HCT116 (cell line): Measurements from ENCODE around the gene VDAC2. TPM values are rescaled to one million over a fixed set of nuclear protein-coding genes. Genes with fewer than 3 reads are reported as not detected.
A peak's percentile ranks its signal among the peaks of the same experiment; 100 is the strongest.

Experiments used
- ATAC-seq: fragments of 200-7000 bp; cut with Tn5 transposase; 2 replicates; pipeline ENCODE4 v1.9.1; 2020; ENCODE audit warnings: mild to moderate bottlenecking, moderate library complexity
- BruUV-seq: library from RNA; stranded (reverse); fragments of 400-500 nt; replicated peaks from 2 replicates; lab custom pipeline; 2021; lab: Mats Ljungman, UMichigan
- CTCF ChIA-PET: fragments of 300-600 bp; sonication (Branson Sonifier 250); formaldehyde crosslinking; loops from one replicate; lab custom pipeline; 2021; ENCODE audit warnings: antibody characterized with exemption; lab: Charles Lee
- POLR2A ChIA-PET: fragments of 300-600, 350-600 bp; sonication (Branson Sonifier 250); formaldehyde crosslinking; loops from one replicate; lab custom pipeline; 2021; ENCODE audit warnings: antibody characterized with exemption; lab: Charles Lee
- RAD21 ChIA-PET, 2 experiments: fragments of 300-600 bp; sonication (Branson Sonifier 250); formaldehyde crosslinking; loops; one replicate each; lab custom pipeline; 2023; ENCODE audit warnings: low total read pairs in 2 of 2; ENCODE audit not compliant: uncharacterized antibody in 2 of 2, unreplicated experiment in 2 of 2, low non-redundant PET in 1 of 2; lab: Charles Lee
- DNase-seq: peaks from one replicate; pipeline ENCODE4 v3.0.0-alpha.2; 2010; ENCODE audit warnings: low read depth, low spot score
- H2AFZ ChIP-seq: fragments of 200-600 bp; shearing (Covaris generic), sonication (generic); 2 replicates; pipeline ENCODE4 v1.6.1; 2017; ENCODE audit warnings: low read depth, mixed run types, mixed read lengths, antibody characterized with exemption, low read length; ENCODE audit not compliant: poor library complexity, severe bottlenecking
- H3K27ac ChIP-seq: 2 replicates; pipeline ENCODE4 v1.5.1; 2012; ENCODE audit warnings: low read depth, low read length
- H3K27me3 ChIP-seq: fragments of 200-600 bp; sonication (generic); 2 replicates; pipeline ENCODE4 v1.6.1; 2016; ENCODE audit warnings: mixed run types, low read length, mixed read lengths; ENCODE audit not compliant: insufficient read depth
- H3K36me3 ChIP-seq, 2 experiments: fragments of 200-500 bp in 1 of 2; fragments of 200-600 bp in 1 of 2; sonication (Bioruptor generic) in 1 of 2; sonication (generic) in 1 of 2; 2 replicates each; pipeline versions ENCODE4 v1.5.1 to v1.6.1; 2014 to 2016; ENCODE audit warnings: low read length in 2 of 2, inconsistent platforms in 1 of 2, mixed read lengths in 1 of 2, mixed run types in 1 of 2; ENCODE audit not compliant: insufficient read depth in 2 of 2, control insufficient read depth in 1 of 2
- H3K4me1 ChIP-seq, 2 experiments: fragments of 200-600 bp in 1 of 2; sonication (generic) in 1 of 2; 2 replicates each; pipeline versions ENCODE4 v1.5.1 to v1.6.1; 2012 to 2017; ENCODE audit warnings: low read length in 2 of 2, inconsistent platforms in 1 of 2, mild to moderate bottlenecking in 1 of 2, mixed read lengths in 1 of 2, mixed run types in 1 of 2, moderate library complexity in 1 of 2; ENCODE audit not compliant: insufficient read depth in 2 of 2, control insufficient read depth in 1 of 2
- H3K4me2 ChIP-seq: fragments of 200-600 bp; sonication (generic); 2 replicates; pipeline ENCODE4 v1.6.1; 2017; ENCODE audit warnings: mixed run types, low read length, mixed read lengths
- H3K4me3 ChIP-seq, 2 experiments: fragments of 200-600 bp in 1 of 2; sonication (generic) in 1 of 2; replicated peaks in 1 of 2; 2 replicates each; pipeline ENCODE4 v1.5.1; 2011 to 2016; ENCODE audit warnings: low read length in 2 of 2, control low read depth in 1 of 2, low read depth in 1 of 2, mild to moderate bottlenecking in 1 of 2, mixed read lengths in 1 of 2, mixed run types in 1 of 2
- H3K79me2 ChIP-seq: fragments of 200-600 bp; sonication (generic); 2 replicates; pipeline ENCODE4 v1.6.1; 2017; ENCODE audit warnings: mild to moderate bottlenecking, mixed run types, low read length, moderate library complexity, mixed read lengths; ENCODE audit not compliant: insufficient read depth
- H3K9ac ChIP-seq: fragments of 200-600 bp; sonication (generic); 2 replicates; pipeline ENCODE4 v1.6.1; 2016; ENCODE audit warnings: low read length, mixed read lengths
- H3K9me2 ChIP-seq: fragments of 200-600 bp; sonication (generic), shearing (Covaris generic); 2 replicates; pipeline ENCODE4 v1.6.1; 2017; ENCODE audit warnings: mixed run types, mild to moderate bottlenecking, moderate library complexity; ENCODE audit not compliant: insufficient read depth
- H3K9me3 ChIP-seq, 2 experiments: fragments of 200-500 bp in 1 of 2; fragments of 200-600 bp in 1 of 2; sonication (Bioruptor generic) in 1 of 2; sonication (generic) in 1 of 2; 2 replicates each; pipeline ENCODE4 v1.6.1; 2014 to 2017; ENCODE audit warnings: low read length in 2 of 2, mixed read lengths in 2 of 2, inconsistent platforms in 1 of 2, low read depth in 1 of 2, mild to moderate bottlenecking in 1 of 2, mixed run types in 1 of 2, moderate library complexity in 1 of 2; ENCODE audit not compliant: control insufficient read depth in 1 of 2, insufficient read depth in 1 of 2
- H4K20me1 ChIP-seq: fragments of 200-600 bp; sonication (generic), shearing (Covaris generic); 2 replicates; pipeline ENCODE4 v1.6.1; 2017; ENCODE audit warnings: mixed run types, mild to moderate bottlenecking, moderate library complexity; ENCODE audit not compliant: insufficient read depth
- ATF3 ChIP-seq: IDR thresholded peaks from 2 replicates; pipeline ENCODE4 v1.6.1; 2012
- CEBPB ChIP-seq: IDR thresholded peaks from 2 replicates; pipeline ENCODE4 v1.6.1; 2012; ENCODE audit warnings: low read depth
- EGR1 ChIP-seq: IDR thresholded peaks from 2 replicates; pipeline ENCODE4 v1.6.1; 2012; ENCODE audit warnings: low read depth
- EZH2 ChIP-seq: fragments of 200-600 bp; sonication (generic); IDR thresholded peaks from 2 replicates; pipeline ENCODE4 v1.6.1; 2017; ENCODE audit warnings: antibody characterized with exemption, mixed run types
- EZH2phosphoT487 ChIP-seq: fragments of 200-600 bp; IDR thresholded peaks from 2 replicates; pipeline ENCODE4 v1.6.1; 2018; ENCODE audit warnings: antibody characterized with exemption, borderline replicate concordance
- FOSL1 ChIP-seq: IDR thresholded peaks from 2 replicates; pipeline ENCODE4 v1.6.1; 2012; ENCODE audit warnings: low read depth
- JUND ChIP-seq: IDR thresholded peaks from 2 replicates; pipeline ENCODE4 v1.6.1; 2012
- POLR2A ChIP-seq: IDR thresholded peaks from 2 replicates; pipeline ENCODE4 v1.7.0; 2011; ENCODE audit warnings: borderline replicate concordance; ENCODE audit not compliant: insufficient read depth, insufficient read length; ENCODE audit errors: extremely low read depth
- POLR2AphosphoS5 ChIP-seq: IDR thresholded peaks from 2 replicates; pipeline ENCODE4 v1.6.1; 2011; ENCODE audit warnings: mild to moderate bottlenecking, low read depth, low read length, moderate library complexity
- RAD21 ChIP-seq: IDR thresholded peaks from 2 replicates; pipeline ENCODE4 v1.6.1; 2012; ENCODE audit warnings: low read depth, mild to moderate bottlenecking
- SP1 ChIP-seq: IDR thresholded peaks from 2 replicates; pipeline ENCODE4 v1.6.1; 2012; ENCODE audit warnings: low read depth
- TCF7L2 ChIP-seq: IDR thresholded peaks from 2 replicates; pipeline ENCODE4 v1.7.0; 2011; ENCODE audit warnings: borderline replicate concordance, inconsistent platforms; ENCODE audit not compliant: insufficient read depth, insufficient read length; ENCODE audit errors: extremely low read depth
- YY1 ChIP-seq: IDR thresholded peaks from 2 replicates; pipeline ENCODE4 v1.6.1; 2011; ENCODE audit warnings: low read length, low read depth, moderate library complexity, mild to moderate bottlenecking; ENCODE audit not compliant: insufficient replicate concordance; ENCODE audit errors: extremely low read depth
- ZBTB33 ChIP-seq: IDR thresholded peaks from 2 replicates; pipeline ENCODE4 v1.6.1; 2011; ENCODE audit warnings: mild to moderate bottlenecking, low read length, moderate library complexity; ENCODE audit not compliant: insufficient replicate concordance; ENCODE audit errors: extremely low read depth
- ZFX ChIP-seq: fragments of 450-650 bp; IDR thresholded peaks from 2 replicates; pipeline ENCODE4 v1.6.1; 2017
- ZNF274 ChIP-seq: fragments of 200-500 bp; sonication (Bioruptor generic); IDR thresholded peaks from 2 replicates; pipeline ENCODE4 v1.6.1; 2014; ENCODE audit warnings: mild to moderate bottlenecking, low read depth, low read length, inconsistent platforms
- intact Hi-C: fragments of 100-400 bp; cut with micrococcal nuclease; formaldehyde crosslinking; loops from 2 replicates; pipeline ENCODE4 v1.10.0; 2022
- total RNA-seq: library from RNA; stranded (reverse); gene quantifications from one replicate; pipeline ENCODE4 v1.2.1, GENCODE V29; 2021; ENCODE audit not compliant: unreplicated experiment

VDAC2 gene
- total RNA-seq, 1 experiment from 2014 or later: 289 TPM

GRCh38 chr10:75189266-75190096, 21.1 kb upstream of the VDAC2 start:
- H3K4me2 ChIP-seq: no peak overlapping the region
- TF ChIP-seq FOSL1 (no peak), RAD21 (no peak), YY1 (no peak), POLR2A (no peak), ZNF274 (no peak), ATF3 (no peak)
- TF ChIP-seq, all 23 proteins: peak for 0
- no peak for ATAC-seq

GRCh38 chr10:75191821-75192568, 18.6 kb upstream of the VDAC2 start:
- RAD21 ChIA-PET: no interaction called here
- no peaks in the 10 kb centered on the region for H4K20me1 ChIP-seq
- H3K4me3 ChIP-seq: no peak overlapping the region
- 0 out of 2 replicates have a peak overlapping the region, but pooled peaks have one; percentile 0 for H3K4me2 ChIP-seq
- no TSS peak for BruUV-seq
- POLR2A ChIA-PET: no interaction called here
- H3K36me3 ChIP-seq: no peaks in the 10 kb centered on the region
- no peaks in the 10 kb centered on the region for H3K79me2 ChIP-seq
- H3K9me3 ChIP-seq: no peaks in the 10 kb centered on the region
- CTCF ChIA-PET: no interaction called here
- no peaks in the 10 kb centered on the region for H3K27me3 ChIP-seq
- no peak overlapping the region for H3K27ac ChIP-seq
- intact Hi-C loops: no loop called here
- no peak for ATAC-seq
- no peak overlapping the region for H3K9ac ChIP-seq
- no peak overlapping the region for H2AFZ ChIP-seq
- H3K4me1 ChIP-seq: peaks cover 2 to 22% of the 10 kb centered on the region in 2 experiments; a peak in 2 of 4 replicates
- DNase-seq: no peak
- no peaks in the 10 kb centered on the region for H3K9me2 ChIP-seq
- TF ChIP-seq TCF7L2 (no peak), ATF3 (no peak), JUND (no peak), ZBTB33 (no peak), EZH2phosphoT487 (no peak), CEBPB (no peak), SP1 (no peak), ZFX (no peak), ZNF274 (no peak), POLR2AphosphoS5 (no peak), EGR1 (no peak), EZH2 (no peak)

More at GRCh38 chr10:75189266-75190096, 21.1 kb upstream of the VDAC2 start:
- no peak overlapping the region for H2AFZ ChIP-seq
- no peak overlapping the region for H3K27ac ChIP-seq
- H3K27me3 ChIP-seq: no peaks in the 10 kb centered on the region
- BruUV-seq: no TSS peak
- H3K9me2 ChIP-seq: no peaks in the 10 kb centered on the region
- intact Hi-C loops: no loop called here
- H3K4me1 ChIP-seq: peaks cover 2 to 22% of the 10 kb centered on the region in 2 experiments; a peak in 2 of 4 replicates
- no peak overlapping the region for H3K4me3 ChIP-seq
- ChIA-PET POLR2A (interaction anchor here (0.6 kb wide), 1 partner anchor 1009 kb away, joined by 3 read pairs; no protein-coding TSS in a partner anchor), CTCF (interaction anchor here (1.1 to 3.7 kb wide), 3 partner anchors 10 to 46 kb away, joined by 3 to 47 read pairs (median 8); partner anchors contain the start of gene COMTD1), RAD21 (no interaction called here)
- H3K9ac ChIP-seq: no peak overlapping the region
- H3K9me3 ChIP-seq: no peaks in the 10 kb centered on the region
- H3K79me2 ChIP-seq: no peaks in the 10 kb centered on the region
- DNase-seq: no peak
- no peaks in the 10 kb centered on the region for H4K20me1 ChIP-seq
- no peaks in the 10 kb centered on the region for H3K36me3 ChIP-seq
